T-helper 2 cell treated with Interferon-gamma antibody and Interleukin-4, amounts not matched to agents 100 ng/mL and 5 ng/mL, for 36 hours (primary cell): ENCODE results near the gene MIR17HG. TPM values are rescaled to one million over a fixed set of nuclear protein-coding genes. Genes with fewer than 3 reads are reported as not detected.

Source experiments
- intact Hi-C: fragments of 100-400 bp; cut with micrococcal nuclease; formaldehyde crosslinking; loops from one replicate; pipeline ENCODE4 v1.15.1; 2023
- total RNA-seq: library from RNA; stranded (reverse); gene quantifications from 2 replicates; pipeline ENCODE4 v1.2.3, GENCODE V29; 2022

Gene MIR17HG
- total RNA-seq, 1 donor from 2014 or later, result 10.1 TPM

GRCh38 chr13:91368101-91368500 lies 20.6 kb downstream of the MIR17HG start:
- intact Hi-C loops, result no loop called here

- intact Hi-C loops, result no loop called here
These were observed 21.4 kb downstream of the MIR17HG start for GRCh38 chr13:91368676-91369440.

- intact Hi-C loops, result no loop called here
These were observed 21.9 kb downstream of the MIR17HG start for GRCh38 chr13:91369441-91369831.

GRCh38 chr13:91370501-91370900 lies 23.0 kb downstream of the MIR17HG start:
- intact Hi-C loops, result no loop called here

DNA sequence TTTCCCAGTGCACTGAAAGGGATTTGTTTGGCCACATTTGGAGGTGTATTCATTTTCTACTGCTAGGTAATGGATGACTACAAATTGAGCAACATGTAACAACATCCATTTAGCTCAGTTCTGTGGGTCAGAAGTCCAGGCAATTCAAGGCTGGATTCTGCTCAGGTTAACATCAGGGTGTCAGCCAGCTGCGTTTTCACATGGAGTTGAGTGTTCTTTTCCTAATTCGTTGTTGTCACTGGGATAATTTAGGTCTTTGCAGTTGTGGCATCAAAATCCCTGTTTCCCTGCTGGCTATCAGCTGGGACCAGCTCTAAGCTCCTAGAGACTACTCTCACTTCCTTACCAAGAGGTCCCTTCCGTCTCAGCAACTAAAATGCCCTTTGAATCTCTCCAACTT lies 25.4 kb downstream of the MIR17HG start:
- intact Hi-C loops, result no loop called here

GRCh38 chr13:91375116-91375729 lies 27.7 kb downstream of the MIR17HG start:
- intact Hi-C loops, result loop anchor here (1.0 to 2.0 kb wide), 3 partner anchors 24 to 348 kb away; partner anchors contain the start of gene GPC5

GRCh38 chr13:91381371-91381770 lies 33.9 kb downstream of the MIR17HG start:
- intact Hi-C loops, result no loop called here

DNA sequence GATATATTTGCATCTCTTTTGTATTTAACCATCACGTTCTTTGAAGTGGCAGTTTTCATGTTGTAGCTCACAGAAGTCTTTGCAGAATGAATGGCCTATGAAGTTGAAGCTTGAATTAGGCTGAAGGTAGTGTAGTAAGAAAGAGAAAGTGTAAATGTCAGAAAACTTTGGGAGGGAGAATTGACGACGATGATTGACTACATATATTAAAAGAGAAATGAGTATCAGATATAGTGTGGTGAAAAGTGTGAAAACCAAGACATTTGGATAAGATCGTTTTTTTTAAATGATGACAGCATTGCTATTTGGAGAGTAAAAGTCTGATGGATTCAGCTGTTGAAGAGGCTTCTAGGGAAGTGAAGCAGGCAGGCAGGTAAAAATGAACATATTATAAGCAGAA lies 36.3 kb downstream of the MIR17HG start:
- intact Hi-C loops, result no loop called here

GRCh38 chr13:91384896-91385295 lies 37.4 kb downstream of the MIR17HG start:
- intact Hi-C loops, result no loop called here

DNA sequence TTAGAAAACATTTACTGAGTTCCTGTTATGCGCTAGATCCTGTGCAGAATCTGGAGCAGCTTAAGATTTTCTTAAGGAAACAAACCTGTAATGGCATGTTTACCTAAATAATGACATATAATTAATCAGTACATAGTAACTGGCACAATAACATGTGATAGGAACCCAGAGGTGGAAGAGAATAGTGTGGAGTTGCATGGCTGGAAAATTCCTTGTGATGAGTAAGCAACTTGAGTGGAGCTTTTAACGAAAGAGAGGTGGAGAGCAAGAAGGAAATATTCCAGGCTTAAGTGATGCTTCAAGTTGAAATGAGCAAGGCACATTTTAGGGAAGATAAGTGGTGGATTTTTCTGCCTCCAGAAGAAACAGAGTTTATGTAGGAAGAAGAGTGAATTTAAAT lies 41.7 kb downstream of the MIR17HG start:
- intact Hi-C loops, result no loop called here

GRCh38 chr13:91397595-91397994 lies 50.1 kb downstream of the MIR17HG start:
- intact Hi-C loops, result no loop called here

DNA sequence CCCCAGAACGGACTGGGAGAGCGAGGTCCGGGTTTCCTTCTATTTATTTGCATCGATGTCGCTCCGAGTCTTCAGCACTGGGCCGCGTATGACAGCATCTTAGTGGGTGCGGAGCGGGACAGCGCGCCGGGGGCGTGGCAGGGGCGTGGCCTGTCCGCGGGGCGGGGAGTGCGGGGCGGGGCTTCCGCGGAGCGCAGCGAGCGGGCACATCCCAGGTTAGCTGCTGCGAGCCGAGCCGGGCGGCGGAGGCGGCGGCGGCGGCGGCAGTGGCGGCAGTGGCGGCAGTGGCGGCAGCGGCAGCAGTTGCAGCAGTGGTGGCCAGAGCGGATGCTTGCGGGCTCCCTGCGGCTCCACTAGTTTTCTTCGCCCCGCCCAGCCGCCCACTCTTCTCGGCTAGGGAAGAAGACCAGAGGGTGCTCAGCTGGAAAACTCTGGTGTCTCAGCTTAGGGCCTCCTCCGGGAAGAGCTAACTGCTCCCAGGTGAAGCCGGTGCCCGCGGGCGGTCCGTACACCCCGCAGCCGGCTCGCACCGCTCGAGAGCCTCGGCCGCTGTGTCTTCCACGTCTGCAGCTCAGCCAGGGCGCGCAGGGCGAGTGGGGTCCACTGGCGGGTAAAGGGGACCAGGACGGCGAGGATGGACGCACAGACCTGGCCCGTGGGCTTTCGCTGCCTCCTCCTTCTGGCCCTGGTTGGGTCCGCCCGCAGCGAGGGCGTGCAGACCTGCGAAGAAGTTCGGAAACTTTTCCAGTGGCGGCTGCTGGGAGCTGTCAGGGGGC lies 51.1 kb downstream of the MIR17HG start, which contains the start of gene GPC5:
GPC5 (plus strand) TSS at position 209 of the 776 bp plus-strand sequence.
- intact Hi-C loops, result loop anchor here (1.0 to 2.0 kb wide), 4 partner anchors 8 to 86 kb away; partner anchors contain the start of gene MIR17HG

DNA sequence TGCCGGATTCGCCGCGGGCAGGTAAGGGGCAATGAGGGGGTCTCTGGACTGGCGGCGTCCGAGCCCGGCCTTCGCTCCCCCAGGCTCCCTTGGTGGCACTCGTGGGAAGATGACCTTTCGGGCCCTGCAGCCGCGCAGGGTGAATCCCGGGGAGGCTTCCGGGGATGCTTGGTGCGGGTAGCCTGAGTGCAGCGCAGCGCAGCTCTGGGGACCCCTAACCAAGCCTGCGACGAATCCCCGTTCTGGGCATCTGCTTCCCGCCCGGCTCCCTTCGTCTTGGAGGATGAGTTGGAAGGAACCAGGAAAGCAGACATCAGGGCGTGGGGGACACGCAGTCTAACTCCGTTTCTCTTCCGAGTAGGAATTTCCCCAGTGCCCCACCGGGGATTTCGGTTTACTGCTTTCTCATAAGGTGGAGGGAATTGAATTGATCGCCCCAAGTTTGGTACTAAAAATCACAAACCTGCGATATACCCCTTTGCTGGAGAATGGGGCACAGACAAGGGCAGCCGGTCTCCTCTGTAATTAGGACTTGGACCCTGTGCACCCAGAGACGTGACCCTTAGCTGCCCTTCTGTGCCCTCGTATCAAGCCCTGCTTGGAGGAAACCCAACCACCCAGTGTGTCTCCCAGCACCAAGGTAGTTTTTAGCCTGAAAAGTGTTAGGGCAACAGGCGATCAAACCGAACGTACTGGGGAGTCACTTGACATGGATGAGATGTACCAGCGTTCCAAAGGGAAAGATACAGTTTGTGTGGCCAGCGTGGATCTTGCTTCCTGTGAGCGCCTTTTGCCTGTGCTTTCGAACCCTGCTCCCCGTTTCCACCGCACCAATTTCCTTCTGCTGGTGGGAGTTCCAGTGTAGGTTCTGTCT lies 51.9 kb downstream of the MIR17HG start:
- intact Hi-C loops, result loop anchor here (2.0 kb wide), 2 partner anchors 25 to 87 kb away; no protein-coding TSS in a partner anchor

DNA sequence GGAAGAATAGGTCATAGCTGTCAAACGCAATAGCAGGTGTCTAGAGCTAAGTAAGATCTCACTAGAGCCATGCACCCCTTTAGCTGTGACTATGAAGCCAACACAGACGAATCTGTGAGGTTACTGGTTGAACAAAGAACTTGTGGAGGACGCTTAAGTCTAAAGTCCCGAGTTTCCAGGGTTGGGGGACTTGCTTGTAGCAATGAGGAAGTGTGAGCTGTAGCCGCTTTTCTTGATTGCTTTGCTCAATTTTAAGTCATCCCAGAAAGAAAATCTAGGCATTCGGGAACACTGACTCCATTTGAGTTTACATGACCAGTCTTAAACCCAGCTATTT lies 52.5 kb downstream of the MIR17HG start:
- intact Hi-C loops, result no loop called here

DNA sequence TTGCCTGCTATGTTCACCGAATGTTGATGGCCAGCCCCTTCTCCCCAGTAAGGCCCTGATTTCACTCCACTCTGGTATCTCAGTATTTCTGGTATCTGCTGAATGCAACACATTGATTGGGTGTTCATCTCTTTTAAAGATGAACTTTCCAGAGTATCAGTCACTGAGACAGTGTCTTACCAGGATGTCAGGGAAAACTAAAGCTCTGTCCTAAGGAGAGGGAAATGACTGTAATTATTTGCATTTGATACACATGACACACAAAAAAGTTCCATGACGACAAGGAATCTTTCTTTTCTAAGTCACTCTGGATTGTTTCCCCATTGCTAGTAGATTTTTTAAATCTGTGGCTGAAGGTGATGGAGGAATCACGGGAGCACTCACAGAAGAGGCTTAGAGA lies 53.2 kb downstream of the MIR17HG start:
- intact Hi-C loops, result no loop called here

GRCh38 chr13:91401920-91402319 lies 54.4 kb downstream of the MIR17HG start:
- intact Hi-C loops, result no loop called here

Other genes with a start within 250 kb of the MIR17HG start
- gene GPC5, start 50.9 kb downstream of the MIR17HG start, total RNA-seq, result not detected in 2 replicates